ENCODE results near the gene POLE. TPM values are rescaled to one million over a fixed set of nuclear protein-coding genes. Genes with fewer than 3 reads are reported as not detected.
"Not testable (repeated sequence)": the region's sequence is repeated elsewhere in the genome, so short reads cannot be mapped to it uniquely, and the experiment has no call there.

The POLE gene
- total RNA-seq, 2 donors from 2014 or later = 9.3 to 12.1 TPM

- intact Hi-C loops (cut with DNase I) = no loop called here
- no peak for DNase-seq
- ATAC-seq = no peak
These were observed 82.3 kb downstream of the POLE start for GRCh38 chr12:132604668-132605441.

DNA sequence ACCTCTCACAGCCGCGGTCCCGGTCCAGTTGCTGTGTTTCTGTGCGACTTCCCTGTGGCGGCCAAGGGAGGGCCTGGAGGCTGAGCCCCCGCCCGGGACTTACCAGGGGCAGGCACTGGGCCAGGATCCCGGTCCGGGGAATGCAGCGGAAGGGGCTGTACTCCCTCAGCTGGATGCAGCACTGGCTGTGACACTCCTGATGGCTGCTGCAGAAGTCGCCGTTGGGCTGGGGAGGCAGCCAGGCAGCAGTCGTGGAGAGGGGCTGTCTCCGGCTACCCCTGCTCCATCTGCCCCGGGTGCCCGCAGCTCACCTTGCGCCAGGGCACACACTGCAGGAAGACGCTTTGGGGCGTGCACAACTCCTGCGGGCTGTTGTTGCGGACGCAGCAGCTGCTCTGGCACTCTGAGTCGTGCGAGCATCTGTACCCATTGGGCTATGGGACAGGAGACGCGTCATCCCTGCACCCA lies 83.0 kb downstream of the POLE start:
- DNase-seq (peak; percentile 71), ATAC-seq (peak; percentile 34 to 41)
- intact Hi-C loops (cut with DNase I) = no loop called here

GRCh38 chr12:132603240-132604150 lies 83.6 kb downstream of the POLE start:
- peak; percentile 22 for DNase-seq
- ATAC-seq = peak; percentile 16 to 32
- intact Hi-C loops (cut with DNase I) = no loop called here

DNA sequence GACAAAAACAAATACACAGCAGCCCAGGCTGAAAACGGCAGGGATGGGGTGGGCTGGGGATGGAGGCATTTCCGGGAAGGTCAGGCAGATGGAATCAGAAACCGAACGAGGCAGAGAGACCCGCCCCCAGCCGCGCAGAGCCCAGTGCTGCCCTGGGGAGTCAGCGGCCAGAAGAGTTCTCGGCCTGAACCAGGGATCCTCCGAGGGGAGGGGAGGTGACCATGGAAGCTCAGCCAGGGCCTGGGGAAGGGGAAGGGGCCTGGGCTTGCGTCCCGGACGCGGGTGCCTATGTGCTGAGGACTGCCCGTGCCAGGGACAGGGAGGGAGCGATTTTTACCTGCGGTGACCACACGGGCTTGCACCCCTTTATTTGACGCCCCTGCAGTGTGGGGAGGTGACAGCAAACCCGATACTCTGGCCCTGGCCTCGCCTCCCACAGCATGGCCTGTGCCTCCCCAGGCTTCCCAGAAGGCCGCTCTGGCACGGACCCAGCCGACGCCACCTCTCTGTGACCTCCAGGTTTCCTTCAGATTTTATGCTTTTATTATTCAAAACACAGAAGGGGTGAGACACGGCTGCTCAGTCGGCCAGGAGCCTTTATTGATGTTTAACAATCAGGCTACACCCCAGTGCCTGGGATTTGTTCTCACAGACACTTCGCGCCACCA lies 84.4 kb downstream of the POLE start:
- ATAC-seq (no peak), DNase-seq (peak; percentile 45)
- intact Hi-C loops (cut with DNase I) = no loop called here

DNA sequence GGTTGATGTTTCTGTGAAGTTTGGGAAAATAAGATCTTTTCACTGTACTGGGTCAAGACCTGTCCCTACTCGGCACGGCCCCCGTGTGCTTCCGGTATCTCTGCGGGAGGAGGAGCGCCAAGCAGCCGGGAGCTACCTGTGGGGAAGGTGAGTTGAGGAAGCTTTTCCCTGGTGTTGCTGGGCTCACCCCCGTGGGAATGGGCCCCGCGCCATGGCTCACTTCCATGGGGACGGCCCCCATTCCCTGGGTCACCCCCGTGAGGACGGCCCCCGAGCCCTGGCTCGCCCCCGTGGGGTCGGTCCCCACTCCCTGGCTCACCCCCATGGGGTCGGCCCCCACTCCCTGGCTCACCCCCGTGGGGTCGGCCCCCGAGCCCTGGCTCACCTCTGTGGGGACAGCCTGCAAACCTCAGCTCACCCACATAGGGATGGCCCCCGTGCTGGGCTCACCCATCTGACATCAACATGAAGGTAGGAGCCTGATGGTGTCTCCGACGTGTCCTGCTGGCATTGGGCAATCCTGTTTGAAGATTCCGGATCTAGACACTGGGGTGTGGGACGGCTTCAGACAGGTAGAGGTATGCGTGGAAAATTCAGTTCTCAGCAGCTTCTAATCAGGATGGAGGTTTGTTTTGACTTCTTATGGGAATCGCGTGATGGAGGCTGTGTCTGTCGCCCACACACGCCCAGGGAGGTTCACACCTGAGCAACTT lies 85.8 kb downstream of the POLE start:
- no peak for ATAC-seq
- DNase-seq = no peak
- intact Hi-C loops (cut with DNase I) = no loop called here

- intact Hi-C loops (cut with DNase I) = no loop called here
- DNase-seq = peak; percentile 80
- ATAC-seq = peak; percentile 62 to 65
These were observed 86.8 kb downstream of the POLE start for GRCh38 chr12:132600048-132601032.

- DNase-seq; ATAC-seq; intact Hi-C loops (cut with DNase I): not testable (repeated sequence)
These were observed 87.6 kb downstream of the POLE start for GRCh38 chr12:132599502-132599901.

DNA sequence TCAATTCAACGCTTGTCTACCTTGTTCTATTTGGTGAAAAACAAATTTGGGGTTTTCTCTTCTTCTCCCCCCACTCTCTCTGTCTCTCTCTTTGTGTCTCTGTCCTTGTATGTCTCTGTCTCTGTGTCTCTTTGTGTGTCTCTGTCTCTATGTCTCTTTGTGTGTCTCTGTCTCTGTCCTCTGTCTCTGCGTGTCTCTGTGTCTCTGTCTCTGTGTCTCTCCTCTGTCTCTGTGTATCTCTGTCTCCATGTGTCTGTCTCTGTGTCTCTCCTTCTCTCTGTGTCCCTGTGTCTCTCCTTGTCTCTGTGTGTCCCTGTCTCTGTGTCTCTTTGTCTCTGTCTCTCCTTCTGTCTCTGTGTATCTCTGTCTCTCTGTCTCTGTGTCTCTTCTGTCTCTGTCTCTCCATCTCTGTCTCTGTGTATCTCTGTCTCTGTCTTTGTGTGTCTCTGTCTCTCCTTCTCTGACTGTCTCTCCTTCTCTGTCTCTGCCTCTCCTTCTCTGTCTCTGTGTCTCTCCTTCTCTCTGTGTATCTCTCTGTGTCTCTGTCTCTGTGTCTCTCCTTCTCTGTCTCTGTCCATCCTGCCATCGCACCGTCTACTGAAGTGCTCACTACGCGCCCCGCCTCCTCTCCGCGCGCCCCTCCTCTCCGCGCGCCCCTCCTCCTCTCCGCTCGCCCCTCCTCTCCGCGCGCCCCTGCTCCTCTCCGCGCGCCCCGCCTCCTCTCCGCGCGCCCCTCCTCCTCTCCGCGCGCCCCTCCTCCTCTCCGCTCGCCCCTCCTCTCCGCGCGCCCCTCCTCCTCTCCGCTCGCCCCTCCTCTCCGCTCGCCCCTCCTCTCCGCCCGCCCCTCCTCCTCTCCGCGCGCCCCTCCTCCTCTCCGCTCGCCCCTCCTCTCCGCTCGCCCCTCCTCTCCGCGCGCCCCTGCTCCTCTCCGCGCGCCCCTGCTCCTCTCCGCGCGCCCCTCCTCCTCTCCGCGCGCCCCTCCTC lies 89.5 kb downstream of the POLE start:
- DNase-seq = no peak

DNA sequence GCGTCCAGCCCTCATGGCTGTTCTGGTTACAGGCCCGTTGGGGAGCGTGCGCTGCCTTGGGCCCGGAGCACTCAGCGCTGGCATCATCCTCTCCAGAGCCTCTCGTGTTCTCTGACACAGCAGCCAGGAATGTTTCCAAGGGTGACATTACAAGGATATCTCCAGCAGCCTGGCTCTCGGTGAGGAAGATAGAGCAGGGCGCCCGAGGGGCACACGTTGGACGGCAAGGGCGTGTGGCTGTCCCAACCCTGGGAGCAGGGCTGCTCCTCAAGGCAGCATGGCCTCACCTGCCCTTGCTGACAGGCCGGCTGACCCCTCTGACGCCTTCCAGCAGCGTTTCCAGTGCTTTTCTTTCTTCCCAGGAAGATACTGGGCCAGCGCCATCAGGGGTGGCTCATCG lies 91.1 kb downstream of the POLE start:
- intact Hi-C loops (cut with DNase I) = no loop called here
- DNase-seq (no peak), ATAC-seq (peak in 1 of 2 donors; percentile 13)

More for the DNA sequence above, 89.5 kb downstream of the POLE start:
- ATAC-seq = peak in 1 of 2 donors; percentile 29
- intact Hi-C loops (cut with DNase I) = no loop called here

GRCh38 chr12:132595183-132595582 lies 92.0 kb downstream of the POLE start:
- intact Hi-C loops (cut with DNase I) = no loop called here
- DNase-seq (no peak), ATAC-seq (no peak)

- ATAC-seq (peak; percentile 97 to 98), DNase-seq (peak; percentile 95)
- intact Hi-C loops (cut with DNase I) = no loop called here
These were observed 93.2 kb downstream of the POLE start for GRCh38 chr12:132593938-132594358.

DNA sequence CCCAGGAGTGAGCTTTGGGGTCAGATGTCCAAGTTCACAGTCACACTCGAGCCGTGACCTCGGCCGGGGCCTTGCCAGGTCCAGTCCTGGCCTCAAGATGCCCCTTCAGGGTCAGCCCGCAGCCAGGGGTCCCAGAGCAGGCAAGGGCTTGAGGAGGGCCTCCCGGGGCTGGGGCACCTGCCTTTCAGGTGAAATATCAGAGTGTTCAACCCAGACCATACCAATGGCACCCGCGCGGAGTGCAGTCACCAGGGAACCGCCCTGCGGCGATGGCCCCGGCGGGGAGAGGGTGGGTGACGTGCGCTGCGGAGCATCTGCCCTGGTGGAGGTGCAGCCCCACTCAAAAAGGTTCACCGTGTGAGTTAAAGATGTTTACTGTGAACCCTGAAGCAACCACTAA lies 93.6 kb downstream of the POLE start:
- no peak for DNase-seq
- ATAC-seq = no peak
- intact Hi-C loops (cut with DNase I) = no loop called here

GRCh38 chr12:132593071-132593470 lies 94.1 kb downstream of the POLE start:
- ATAC-seq (no peak), DNase-seq (no peak)
- intact Hi-C loops (cut with DNase I) = no loop called here

DNA sequence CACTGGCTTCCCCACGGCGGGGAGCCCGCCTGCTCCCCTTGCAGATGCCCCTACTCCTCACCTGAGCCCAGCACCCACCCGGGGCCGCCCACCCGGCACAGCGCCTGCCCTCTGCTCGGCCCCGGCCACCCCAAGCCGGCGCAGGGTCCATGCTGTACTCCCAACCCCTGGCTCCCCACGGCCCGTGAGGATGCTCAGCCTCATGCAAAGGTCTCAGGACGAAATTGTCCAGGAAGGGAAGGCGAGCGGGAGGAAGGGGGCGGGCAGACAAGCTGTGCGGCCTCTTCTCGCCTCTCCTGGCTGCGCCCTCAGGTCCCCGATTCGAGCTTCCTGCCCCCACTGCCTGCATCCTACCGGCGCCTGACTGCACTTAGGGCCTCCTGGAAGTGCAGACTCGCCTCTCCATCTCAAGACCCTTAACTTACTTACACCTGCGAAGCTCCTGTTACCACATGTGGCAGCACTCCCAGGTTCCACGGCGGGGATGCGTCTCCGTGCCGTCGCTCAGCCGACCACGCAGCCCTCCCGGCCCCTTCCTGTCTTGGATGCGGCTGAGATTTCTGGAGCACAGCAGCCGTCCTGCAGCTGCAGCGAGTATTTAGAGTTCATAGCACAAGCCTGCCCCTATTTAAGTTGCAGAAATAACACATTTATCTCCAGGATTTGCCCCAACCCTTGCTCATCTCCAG lies 94.7 kb downstream of the POLE start:
- intact Hi-C loops (cut with DNase I) = no loop called here
- ATAC-seq = no peak
- no peak for DNase-seq

- ATAC-seq = no peak
- no peak for DNase-seq
- intact Hi-C loops (cut with DNase I) = no loop called here
These were observed 95.8 kb downstream of the POLE start for GRCh38 chr12:132591107-132591935.
